ENCODE data around the gene KIF20A. TPM values are rescaled to one million over a fixed set of nuclear protein-coding genes. Genes with fewer than 3 reads are reported as not detected.
"Not testable (repeated sequence)": the region's sequence is repeated elsewhere in the genome, so short reads cannot be mapped to it uniquely, and the experiment has no call there.

KIF20A gene
- polyA plus RNA-seq, 2 donors = 8.8 to 9.9 TPM

- Histone ChIP-seq H3K4me1 (ENCODE audit: control insufficient read depth in 2 of 2, insufficient read depth in 2 of 2, low read length in 1 of 2) (peaks cover 4 to 6% of the 10 kb centered on the region in 2 donors), H3K36me3 (ENCODE audit: control insufficient read depth in 2 of 2, insufficient read depth in 2 of 2, low read length in 1 of 2) (peaks cover 2 to 12% of the 10 kb centered on the region in 2 donors), H3K27me3 (ENCODE audit: control insufficient read depth in 1 of 2, insufficient read depth in 2 of 2, low read length in 2 of 2) (no peaks in the 10 kb centered on the region), H3K4me3 (ENCODE audit: low read depth in 1 of 2, low read length in 2 of 2) (peak overlapping the region in 1 of 2 donors; percentile 96), H3K9me3 (ENCODE audit: control insufficient read depth in 2 of 2, insufficient read depth in 1 of 2, low read depth in 1 of 2, low read length in 1 of 2) (no peaks in the 10 kb centered on the region), H3K27ac (ENCODE audit: low read depth in 2 of 2, low read length in 1 of 2) (no peak overlapping the region)
- WGBS, 2 donors = 73 to 75% methylated on average over 5 of the region's 5 CpGs
Observed at GRCh38 chr5:138180183-138180782, 1.4 kb downstream of the KIF20A start.

GRCh38 chr5:138180841-138181240 is 1.9 kb downstream of the KIF20A start:
- 92 to 93% methylated on average over 5 of the region's 5 CpGs for WGBS, 2 donors

GRCh38 chr5:138182808-138183207 is 3.9 kb downstream of the KIF20A start:
- Histone ChIP-seq H3K27ac (ENCODE audit: low read depth in 2 of 2, low read length in 1 of 2) (no peak overlapping the region), H3K4me3 (ENCODE audit: low read depth in 1 of 2, low read length in 2 of 2) (no peak overlapping the region), H3K9me3 (ENCODE audit: control insufficient read depth in 2 of 2, insufficient read depth in 1 of 2, low read depth in 1 of 2, low read length in 1 of 2) (no peaks in the 10 kb centered on the region), H3K27me3 (ENCODE audit: control insufficient read depth in 1 of 2, insufficient read depth in 2 of 2, low read length in 2 of 2) (no peaks in the 10 kb centered on the region), H3K4me1 (ENCODE audit: control insufficient read depth in 2 of 2, insufficient read depth in 2 of 2, low read length in 1 of 2) (peaks cover 4 to 6% of the 10 kb centered on the region in 2 donors), H3K36me3 (ENCODE audit: control insufficient read depth in 2 of 2, insufficient read depth in 2 of 2, low read length in 1 of 2) (peaks cover 8% of the 10 kb centered on the region in 2 donors)
- WGBS, 2 donors = 91 to 93% methylated on average over 6 of the region's 6 CpGs

More at GRCh38 chr5:138180841-138181240, 1.9 kb downstream of the KIF20A start:
- Histone ChIP-seq H3K9me3 (ENCODE audit: control insufficient read depth in 2 of 2, insufficient read depth in 1 of 2, low read depth in 1 of 2, low read length in 1 of 2) (no peaks in the 10 kb centered on the region), H3K4me3 (ENCODE audit: low read depth in 1 of 2, low read length in 2 of 2) (no peak overlapping the region), H3K27me3 (ENCODE audit: control insufficient read depth in 1 of 2, insufficient read depth in 2 of 2, low read length in 2 of 2) (no peaks in the 10 kb centered on the region), H3K27ac (ENCODE audit: low read depth in 2 of 2, low read length in 1 of 2) (no peak overlapping the region), H3K36me3 (ENCODE audit: control insufficient read depth in 2 of 2, insufficient read depth in 2 of 2, low read length in 1 of 2) (peaks cover 2 to 14% of the 10 kb centered on the region in 2 donors), H3K4me1 (ENCODE audit: control insufficient read depth in 2 of 2, insufficient read depth in 2 of 2, low read length in 1 of 2) (peaks cover 4 to 6% of the 10 kb centered on the region in 2 donors)

GRCh38 chr5:138186002-138186447 is 7.1 kb downstream of the KIF20A start:
- no peaks in the 10 kb centered on the region for H3K27me3 ChIP-seq (ENCODE audit: control insufficient read depth in 1 of 2, insufficient read depth in 2 of 2, low read length in 2 of 2)
- WGBS, 2 donors = 83 to 87% methylated on average over 2 of the region's 2 CpGs
- no peak overlapping the region for H3K27ac ChIP-seq (ENCODE audit: low read depth in 2 of 2, low read length in 1 of 2)
- no peak overlapping the region for H3K4me3 ChIP-seq (ENCODE audit: low read depth in 1 of 2, low read length in 2 of 2)
- H3K4me1 ChIP-seq (ENCODE audit: control insufficient read depth in 2 of 2, insufficient read depth in 2 of 2, low read length in 1 of 2) = no peaks in the 10 kb centered on the region
- peaks cover 12 to 17% of the 10 kb centered on the region in 2 donors for H3K36me3 ChIP-seq (ENCODE audit: control insufficient read depth in 2 of 2, insufficient read depth in 2 of 2, low read length in 1 of 2)
- H3K9me3 ChIP-seq (ENCODE audit: control insufficient read depth in 2 of 2, insufficient read depth in 1 of 2, low read depth in 1 of 2, low read length in 1 of 2) = no peaks in the 10 kb centered on the region

- WGBS, 2 donors = 85 to 91% methylated on average over 3 of the region's 3 CpGs
- no peak overlapping the region for H3K27ac ChIP-seq (ENCODE audit: low read depth in 2 of 2, low read length in 1 of 2)
- peaks cover 15 to 22% of the 10 kb centered on the region in 2 donors for H3K36me3 ChIP-seq (ENCODE audit: control insufficient read depth in 2 of 2, insufficient read depth in 2 of 2, low read length in 1 of 2)
- no peak overlapping the region for H3K4me3 ChIP-seq (ENCODE audit: low read depth in 1 of 2, low read length in 2 of 2)
- H3K9me3 ChIP-seq (ENCODE audit: control insufficient read depth in 2 of 2, insufficient read depth in 1 of 2, low read depth in 1 of 2, low read length in 1 of 2) = no peaks in the 10 kb centered on the region
- H3K4me1 ChIP-seq (ENCODE audit: control insufficient read depth in 2 of 2, insufficient read depth in 2 of 2, low read length in 1 of 2) = no peaks in the 10 kb centered on the region
- H3K27me3 ChIP-seq (ENCODE audit: control insufficient read depth in 1 of 2, insufficient read depth in 2 of 2, low read length in 2 of 2) = no peaks in the 10 kb centered on the region
Observed at GRCh38 chr5:138188626-138189025, 9.7 kb downstream of the KIF20A start.

- Histone ChIP-seq H3K27ac (ENCODE audit: low read depth in 2 of 2, low read length in 1 of 2) (no peak overlapping the region), H3K36me3 (ENCODE audit: control insufficient read depth in 2 of 2, insufficient read depth in 2 of 2, low read length in 1 of 2) (peaks cover 10 to 17% of the 10 kb centered on the region in 2 donors), H3K9me3 (ENCODE audit: control insufficient read depth in 2 of 2, insufficient read depth in 1 of 2, low read depth in 1 of 2, low read length in 1 of 2) (no peaks in the 10 kb centered on the region), H3K27me3 (ENCODE audit: control insufficient read depth in 1 of 2, insufficient read depth in 2 of 2, low read length in 2 of 2) (no peaks in the 10 kb centered on the region), H3K4me1 (ENCODE audit: control insufficient read depth in 2 of 2, insufficient read depth in 2 of 2, low read length in 1 of 2) (no peaks in the 10 kb centered on the region), H3K4me3 (ENCODE audit: low read depth in 1 of 2, low read length in 2 of 2) (no peak overlapping the region)
- WGBS, 2 donors = 94 to 95% methylated on average over 3 of the region's 3 CpGs
Observed at GRCh38 chr5:138192826-138193225, 13.9 kb downstream of the KIF20A start.

- H3K4me3 ChIP-seq (ENCODE audit: low read depth in 1 of 2, low read length in 2 of 2); H3K27ac ChIP-seq (ENCODE audit: low read depth in 2 of 2, low read length in 1 of 2); H3K27me3 ChIP-seq (ENCODE audit: control insufficient read depth in 1 of 2, insufficient read depth in 2 of 2, low read length in 2 of 2); H3K4me1 ChIP-seq (ENCODE audit: control insufficient read depth in 2 of 2, insufficient read depth in 2 of 2, low read length in 1 of 2); H3K9me3 ChIP-seq (ENCODE audit: control insufficient read depth in 2 of 2, insufficient read depth in 1 of 2, low read depth in 1 of 2, low read length in 1 of 2): not testable (repeated sequence)
- peaks cover 9 to 15% of the 10 kb centered on the region in 2 donors for H3K36me3 ChIP-seq (ENCODE audit: control insufficient read depth in 2 of 2, insufficient read depth in 2 of 2, low read length in 1 of 2)
- 91% methylated on average over 8 of the region's 8 CpGs for WGBS, 2 donors
Observed at GRCh38 chr5:138193859-138194258, 14.9 kb downstream of the KIF20A start.

- no peak overlapping the region for H3K27ac ChIP-seq (ENCODE audit: low read depth in 2 of 2, low read length in 1 of 2)
- H3K27me3 ChIP-seq (ENCODE audit: control insufficient read depth in 1 of 2, insufficient read depth in 2 of 2, low read length in 2 of 2) = no peaks in the 10 kb centered on the region
- no peaks in the 10 kb centered on the region for H3K4me1 ChIP-seq (ENCODE audit: control insufficient read depth in 2 of 2, insufficient read depth in 2 of 2, low read length in 1 of 2)
- peaks cover 0 to 6% of the 10 kb centered on the region in 2 donors for H3K36me3 ChIP-seq (ENCODE audit: control insufficient read depth in 2 of 2, insufficient read depth in 2 of 2, low read length in 1 of 2)
- H3K9me3 ChIP-seq (ENCODE audit: control insufficient read depth in 2 of 2, insufficient read depth in 1 of 2, low read depth in 1 of 2, low read length in 1 of 2) = no peaks in the 10 kb centered on the region
- WGBS, 2 donors = 94 to 95% methylated on average over 3 of the region's 3 CpGs
- no peak overlapping the region for H3K4me3 ChIP-seq (ENCODE audit: low read depth in 1 of 2, low read length in 2 of 2)
Observed at GRCh38 chr5:138210985-138211384, 32.1 kb downstream of the KIF20A start.

- Histone ChIP-seq H3K27ac (ENCODE audit: low read depth in 2 of 2, low read length in 1 of 2) (peak overlapping the region; percentile 54 to 93), H3K36me3 (ENCODE audit: control insufficient read depth in 2 of 2, insufficient read depth in 2 of 2, low read length in 1 of 2) (peaks cover 0 to 6% of the 10 kb centered on the region in 2 donors), H3K4me1 (ENCODE audit: control insufficient read depth in 2 of 2, insufficient read depth in 2 of 2, low read length in 1 of 2) (no peaks in the 10 kb centered on the region), H3K9me3 (ENCODE audit: control insufficient read depth in 2 of 2, insufficient read depth in 1 of 2, low read depth in 1 of 2, low read length in 1 of 2) (no peaks in the 10 kb centered on the region), H3K27me3 (ENCODE audit: control insufficient read depth in 1 of 2, insufficient read depth in 2 of 2, low read length in 2 of 2) (no peaks in the 10 kb centered on the region), H3K4me3 (ENCODE audit: low read depth in 1 of 2, low read length in 2 of 2) (peak overlapping the region; percentile 86 to 99)
- 0% methylated on average over 8 of the region's 8 CpGs for WGBS, 2 donors
Observed at GRCh38 chr5:138212828-138213160, 33.9 kb downstream of the KIF20A start.

All from esophagus (tissue), 2 donors.